Stimulated activated CD4-positive, alpha-beta T cell treated with anti-CD3 and anti-CD28 coated beads, TNF-alpha, amount 100 ng/mL, for 48 hours (primary cell): ENCODE data around the gene TMEM259.

Experiments
- DNase-seq, 3 donors: peaks; one replicate each; pipeline ENCODE4 v3.0.0-alpha.2; 2020; ENCODE audit warnings: low read depth in 3 of 3

Gene TMEM259

GRCh38 chr19:1055886-1056620, 35.1 kb upstream of the TMEM259 start:
- DNase-seq, result no peak

DNA sequence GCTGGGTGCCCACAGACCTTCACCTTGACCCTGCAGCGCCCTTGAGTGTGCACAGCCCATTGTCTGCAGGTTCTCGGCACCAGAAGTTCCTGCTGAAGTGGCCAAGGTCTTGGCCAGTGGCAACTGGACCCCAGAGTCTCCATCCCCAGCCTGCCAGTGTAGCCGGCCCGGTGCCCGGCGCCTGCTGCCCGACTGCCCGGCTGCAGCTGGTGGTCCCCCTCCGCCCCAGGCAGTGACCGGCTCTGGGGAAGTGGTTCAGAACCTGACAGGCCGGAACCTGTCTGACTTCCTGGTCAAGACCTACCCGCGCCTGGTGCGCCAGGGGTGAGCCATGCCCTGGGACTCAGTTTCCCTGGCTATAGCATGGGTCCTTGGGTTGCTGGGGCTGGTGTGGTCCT, 34.1 kb upstream of the TMEM259 start:
- no peak for DNase-seq

DNA sequence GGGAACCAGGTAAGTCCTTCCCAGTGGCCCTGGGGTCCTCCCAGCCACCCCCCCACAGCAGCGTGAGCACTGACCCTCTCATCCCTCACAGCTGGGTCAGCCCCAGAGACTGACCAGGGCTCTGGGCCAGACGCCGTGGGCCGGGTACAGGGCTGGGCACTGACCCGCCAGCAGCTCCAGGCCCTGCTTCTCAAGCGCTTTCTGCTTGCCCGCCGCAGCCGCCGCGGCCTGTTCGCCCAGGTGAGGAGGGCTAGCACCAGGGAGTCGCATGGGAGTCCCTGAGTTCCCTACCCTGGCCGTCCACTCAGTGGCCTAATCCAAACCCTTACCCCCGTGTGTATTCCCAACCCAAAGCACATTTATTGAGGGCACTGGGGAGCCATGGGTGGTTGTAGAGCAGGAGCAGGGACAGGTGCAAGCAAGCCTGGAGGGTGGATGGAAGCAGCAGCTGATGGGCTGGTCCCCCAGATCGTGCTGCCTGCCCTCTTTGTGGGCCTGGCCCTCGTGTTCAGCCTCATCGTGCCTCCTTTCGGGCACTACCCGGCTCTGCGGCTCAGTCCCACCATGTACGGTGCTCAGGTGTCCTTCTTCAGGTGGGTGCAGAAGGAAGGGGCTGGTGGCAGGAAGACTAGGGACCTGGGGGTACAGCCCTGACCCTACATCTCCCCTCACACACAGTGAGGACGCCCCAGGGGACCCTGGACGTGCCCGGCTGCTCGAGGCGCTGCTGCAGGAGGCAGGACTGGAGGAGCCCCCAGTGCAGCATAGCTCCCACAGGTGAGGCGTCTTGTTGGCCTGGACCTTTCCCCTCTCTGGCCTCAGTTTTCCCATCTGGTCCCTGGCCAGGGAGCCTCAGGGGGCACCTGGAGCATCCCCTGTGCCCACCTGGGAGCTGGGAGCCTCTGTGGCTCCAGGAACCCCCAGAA, 33.4 kb upstream of the TMEM259 start:
- no peak for DNase-seq

DNA sequence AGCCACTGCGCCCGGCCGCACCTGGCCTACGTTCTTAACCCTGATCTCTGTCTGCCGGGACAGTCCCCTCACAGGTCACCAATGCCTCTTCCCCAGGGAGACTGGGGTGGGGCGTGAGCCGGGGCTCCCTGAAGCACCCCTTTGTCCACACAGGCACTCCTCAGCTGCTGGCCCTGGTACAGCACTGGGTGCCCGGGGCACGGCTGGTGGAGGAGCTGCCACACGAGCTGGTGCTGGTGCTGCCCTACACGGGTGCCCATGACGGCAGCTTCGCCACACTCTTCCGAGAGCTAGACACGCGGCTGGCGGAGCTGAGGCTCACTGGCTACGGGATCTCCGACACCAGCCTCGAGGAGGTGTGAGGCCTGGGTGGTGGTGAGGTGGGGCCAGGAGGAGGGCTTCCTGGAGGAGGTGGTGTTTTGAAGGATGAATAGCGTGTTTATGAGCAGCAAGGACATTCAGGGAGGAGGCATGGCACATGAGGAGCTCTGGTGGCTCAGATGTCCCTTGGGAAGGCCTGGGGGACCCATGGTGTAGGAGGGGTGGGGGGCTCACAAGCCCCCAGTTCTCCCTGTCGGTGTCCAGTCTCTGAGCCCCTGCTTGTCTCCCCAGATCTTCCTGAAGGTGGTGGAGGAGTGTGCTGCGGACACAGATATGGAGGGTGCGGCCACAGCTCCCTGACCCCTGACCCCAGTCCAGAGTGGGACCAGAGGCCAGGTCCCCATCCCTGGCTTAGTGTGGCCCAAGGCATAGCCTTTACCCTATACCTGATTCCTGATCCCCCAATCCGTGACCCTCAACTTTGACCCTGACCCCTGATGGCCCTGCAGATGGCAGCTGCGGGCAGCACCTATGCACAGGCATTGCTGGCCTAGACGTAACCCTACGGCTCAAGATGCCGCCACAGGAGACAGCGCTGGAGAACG, 32.5 kb upstream of the TMEM259 start:
- DNase-seq, result no peak

- DNase-seq, result no peak
These were observed 31.5 kb upstream of the TMEM259 start for GRCh38 chr19:1052349-1052975.

GRCh38 chr19:1051791-1052190, 30.9 kb upstream of the TMEM259 start:
- no peak for DNase-seq

DNA sequence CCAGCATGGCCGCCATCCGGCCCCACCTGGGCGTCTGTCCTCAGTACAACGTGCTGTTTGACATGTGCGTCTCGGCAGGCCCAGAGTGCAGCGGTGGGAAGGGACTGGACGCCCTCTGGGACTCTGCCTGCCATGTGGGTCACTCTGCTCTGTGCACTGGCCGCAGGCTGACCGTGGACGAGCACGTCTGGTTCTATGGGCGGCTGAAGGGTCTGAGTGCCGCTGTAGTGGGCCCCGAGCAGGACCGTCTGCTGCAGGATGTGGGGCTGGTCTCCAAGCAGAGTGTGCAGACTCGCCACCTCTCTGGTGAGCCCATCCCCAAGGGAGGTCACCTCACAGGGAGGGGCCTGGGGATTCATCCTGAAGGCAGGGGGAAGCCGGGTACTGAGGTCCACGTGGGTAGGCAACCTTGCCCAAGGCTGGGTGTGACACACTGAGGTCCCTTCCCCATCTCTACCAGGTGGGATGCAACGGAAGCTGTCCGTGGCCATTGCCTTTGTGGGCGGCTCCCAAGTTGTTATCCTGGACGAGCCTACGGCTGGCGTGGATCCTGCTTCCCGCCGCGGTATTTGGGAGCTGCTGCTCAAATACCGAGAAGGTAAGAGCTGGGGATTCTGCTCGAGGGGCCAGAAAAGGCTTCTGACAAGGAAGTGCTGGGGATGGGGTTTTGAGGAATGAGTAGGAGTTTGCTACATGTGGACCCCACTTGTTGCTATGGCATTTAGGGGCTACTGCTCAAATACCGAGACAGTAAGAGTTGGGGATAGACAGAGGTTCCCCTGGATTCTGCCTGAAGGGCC, 30.3 kb upstream of the TMEM259 start:
- no peak for DNase-seq

DNA sequence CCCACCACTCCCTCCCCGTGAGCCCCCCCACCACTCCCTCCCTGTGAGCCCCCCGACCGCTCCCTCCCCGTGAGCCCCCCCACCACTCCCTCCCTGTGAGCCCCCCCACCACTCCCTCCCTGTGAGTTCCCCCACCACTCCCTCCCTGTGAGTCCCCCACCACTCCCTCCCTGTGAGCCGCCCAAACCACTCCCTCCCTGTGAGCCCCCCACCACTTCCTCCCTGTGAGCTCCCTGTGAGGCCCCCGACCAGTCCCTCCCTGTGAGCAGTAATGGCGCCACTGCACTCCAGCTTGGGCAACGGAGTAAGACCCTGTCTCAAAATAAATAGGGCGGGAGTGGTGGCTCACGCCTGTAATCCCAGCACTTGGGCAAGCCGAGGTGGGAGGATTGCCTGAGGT, 28.9 kb upstream of the TMEM259 start:
- no peak for DNase-seq

DNA sequence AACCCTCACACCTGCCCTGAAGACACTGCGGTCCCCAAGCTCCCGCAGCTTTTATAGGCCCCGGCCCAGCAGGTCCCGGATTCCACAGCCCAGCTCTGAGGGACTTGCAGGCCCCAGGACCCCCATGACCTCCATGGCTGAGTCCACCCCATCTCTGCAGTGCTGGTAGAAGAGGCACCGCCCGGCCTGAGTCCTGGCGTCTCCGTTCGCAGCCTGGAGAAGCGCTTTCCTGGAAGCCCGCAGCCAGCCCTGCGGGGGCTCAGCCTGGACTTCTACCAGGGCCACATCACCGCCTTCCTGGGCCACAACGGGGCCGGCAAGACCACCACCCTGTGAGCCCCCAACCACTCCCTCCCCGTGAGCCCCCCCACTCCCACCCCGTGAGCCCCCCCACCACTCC, 28.2 kb upstream of the TMEM259 start:
- no peak for DNase-seq

GRCh38 chr19:1047696-1048147, 26.8 kb upstream of the TMEM259 start:
- no peak for DNase-seq

DNA sequence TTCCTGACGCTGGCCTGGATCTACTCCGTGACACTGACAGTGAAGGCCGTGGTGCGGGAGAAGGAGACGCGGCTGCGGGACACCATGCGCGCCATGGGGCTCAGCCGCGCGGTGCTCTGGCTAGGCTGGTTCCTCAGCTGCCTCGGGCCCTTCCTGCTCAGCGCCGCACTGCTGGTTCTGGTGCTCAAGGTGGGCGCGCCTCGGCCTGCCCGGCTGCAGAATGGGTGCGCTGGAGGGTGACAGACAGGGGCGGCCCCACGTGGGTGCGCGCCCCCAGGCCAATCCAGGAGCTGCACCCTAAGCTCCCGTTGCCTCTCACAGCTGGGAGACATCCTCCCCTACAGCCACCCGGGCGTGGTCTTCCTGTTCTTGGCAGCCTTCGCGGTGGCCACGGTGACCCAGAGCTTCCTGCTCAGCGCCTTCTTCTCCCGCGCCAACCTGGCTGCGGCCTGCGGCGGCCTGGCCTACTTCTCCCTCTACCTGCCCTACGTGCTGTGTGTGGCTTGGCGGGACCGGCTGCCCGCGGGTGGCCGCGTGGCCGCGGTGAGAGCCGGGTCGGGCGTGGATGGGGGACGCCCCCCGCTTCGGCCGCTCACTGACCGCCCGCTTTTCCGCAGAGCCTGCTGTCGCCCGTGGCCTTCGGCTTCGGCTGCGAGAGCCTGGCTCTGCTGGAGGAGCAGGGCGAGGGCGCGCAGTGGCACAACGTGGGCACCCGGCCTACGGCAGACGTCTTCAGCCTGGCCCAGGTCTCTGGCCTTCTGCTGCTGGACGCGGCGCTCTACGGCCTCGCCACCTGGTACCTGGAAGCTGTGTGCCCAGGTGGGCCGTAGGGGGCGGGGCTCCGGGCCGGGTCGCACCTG, 26.1 kb upstream of the TMEM259 start:
- DNase-seq, result no peak

DNA sequence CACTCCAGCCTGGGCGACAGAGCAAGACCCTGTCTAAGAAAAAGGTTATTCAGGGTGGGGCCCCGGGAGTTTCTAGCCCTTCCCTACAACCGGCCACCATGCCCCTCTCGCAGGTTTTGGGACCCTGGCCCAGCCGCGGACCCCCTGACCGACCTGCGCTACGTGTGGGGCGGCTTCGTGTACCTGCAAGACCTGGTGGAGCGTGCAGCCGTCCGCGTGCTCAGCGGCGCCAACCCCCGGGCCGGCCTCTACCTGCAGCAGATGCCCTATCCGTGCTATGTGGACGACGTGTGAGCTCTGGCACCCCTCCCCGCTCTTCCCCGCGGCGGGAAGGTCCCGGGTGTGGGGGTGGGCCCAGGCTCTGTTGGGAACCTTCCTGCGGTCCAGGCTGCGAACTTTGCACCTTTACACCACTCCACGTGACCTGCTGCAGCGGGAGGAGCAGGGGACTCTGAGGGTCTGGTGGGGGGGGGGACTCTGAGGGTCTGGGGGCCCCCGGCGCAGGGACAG, 25.2 kb upstream of the TMEM259 start:
- DNase-seq, result no peak

GRCh38 chr19:1045247-1045603, 24.3 kb upstream of the TMEM259 start:
- DNase-seq, result peak in 2 of 3 donors; percentile 72 to 86

DNA sequence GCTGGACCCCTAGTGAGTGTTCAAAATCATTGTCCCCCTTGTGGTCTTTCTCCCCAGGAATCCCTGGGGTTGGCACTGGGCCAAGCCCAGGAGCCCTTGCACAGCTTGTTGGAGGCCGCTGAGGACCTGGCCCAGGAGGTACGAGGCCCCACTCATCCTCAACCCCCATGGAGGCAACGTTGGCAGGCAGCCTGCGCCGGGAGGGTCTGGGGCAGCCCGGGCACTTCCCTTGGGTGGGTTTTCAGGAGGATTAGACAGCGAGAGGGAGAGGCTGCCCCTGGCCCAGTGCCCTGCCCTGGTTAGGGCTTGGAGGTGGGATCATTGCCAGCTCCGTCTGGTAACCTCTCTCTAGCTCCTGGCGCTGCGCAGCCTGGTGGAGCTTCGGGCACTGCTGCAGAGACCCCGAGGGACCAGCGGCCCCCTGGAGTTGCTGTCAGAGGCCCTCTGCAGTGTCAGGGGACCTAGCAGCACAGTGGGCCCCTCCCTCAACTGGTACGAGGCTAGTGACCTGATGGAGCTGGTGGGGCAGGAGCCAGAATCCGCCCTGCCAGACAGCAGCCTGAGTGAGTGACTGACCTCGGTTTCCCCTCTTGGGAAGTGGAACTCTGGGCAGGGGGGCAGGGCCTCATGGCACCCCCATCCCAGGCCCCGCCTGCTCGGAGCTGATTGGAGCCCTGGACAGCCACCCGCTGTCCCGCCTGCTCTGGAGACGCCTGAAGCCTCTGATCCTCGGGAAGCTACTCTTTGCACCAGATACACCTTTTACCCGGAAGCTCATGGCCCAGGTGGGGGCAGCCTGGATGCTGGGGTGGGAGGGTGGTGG, 22.0 kb upstream of the TMEM259 start:
- DNase-seq, result no peak

GRCh38 chr19:1041835-1042685, 21.1 kb upstream of the TMEM259 start:
- DNase-seq, result no peak

DNA sequence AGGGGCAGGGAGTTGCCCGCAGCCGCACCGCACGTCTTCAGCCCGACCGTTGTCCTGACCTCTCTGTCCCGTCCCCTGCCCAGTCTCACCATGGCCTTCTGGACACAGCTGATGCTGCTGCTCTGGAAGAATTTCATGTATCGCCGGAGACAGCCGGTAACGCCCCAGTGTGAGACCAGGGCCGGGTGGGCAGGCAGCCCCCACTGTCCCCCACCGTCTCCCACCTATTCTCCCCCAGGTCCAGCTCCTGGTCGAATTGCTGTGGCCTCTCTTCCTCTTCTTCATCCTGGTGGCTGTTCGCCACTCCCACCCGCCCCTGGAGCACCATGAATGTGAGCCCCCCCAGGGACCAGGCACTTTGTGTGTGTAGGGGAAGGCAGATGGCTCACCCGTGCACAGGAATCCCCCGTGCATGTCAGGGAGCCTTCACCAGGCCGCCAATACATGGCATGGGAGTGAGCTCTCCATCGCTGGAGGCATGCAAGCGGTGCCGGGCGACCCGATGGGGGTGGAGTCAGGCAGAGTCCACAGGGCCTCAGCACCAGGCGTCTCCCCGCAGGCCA, 20.4 kb upstream of the TMEM259 start:
- no peak for DNase-seq
